ENCODE results near the gene EFNA4.

EFNA4 gene

GRCh38 chr1:155063550-155064110 is at the start of gene EFNA4:
Gene EFNA4, plus strand, starts transcription at chr1:155063740. Its CDS starts 84 bp downstream, at chr1:155063824.
- no peak for DNase-seq

GRCh38 chr1:155014709-155015508 is 48.6 kb upstream of the EFNA4 start:
- no peak for DNase-seq

- no peak for DNase-seq
Observed at GRCh38 chr1:155015527-155016230, 47.9 kb upstream of the EFNA4 start.

GRCh38 chr1:155016231-155016831 is 47.2 kb upstream of the EFNA4 start:
- DNase-seq, result no peak

GRCh38 chr1:155017041-155017945 is 46.2 kb upstream of the EFNA4 start:
- no peak for DNase-seq

- no peak for DNase-seq
Observed at GRCh38 chr1:155017946-155018316, 45.6 kb upstream of the EFNA4 start.

- DNase-seq, result no peak
Observed at GRCh38 chr1:155018617-155019348, 44.8 kb upstream of the EFNA4 start.

GRCh38 chr1:155019377-155020245 is 43.9 kb upstream of the EFNA4 start:
- no peak for DNase-seq

GRCh38 chr1:155022136-155022926 is 41.2 kb upstream of the EFNA4 start:
- no peak for DNase-seq

GRCh38 chr1:155022927-155023236 is 40.7 kb upstream of the EFNA4 start:
- peak; percentile 36 for DNase-seq

- DNase-seq, result no peak
Observed at GRCh38 chr1:155023627-155024026, 39.9 kb upstream of the EFNA4 start.

GRCh38 chr1:155024315-155024714 is 39.2 kb upstream of the EFNA4 start:
- DNase-seq, result no peak

GRCh38 chr1:155026154-155026553 is 37.4 kb upstream of the EFNA4 start:
- no peak for DNase-seq

GRCh38 chr1:155026588-155026987 is 37.0 kb upstream of the EFNA4 start:
- DNase-seq, result no peak

GRCh38 chr1:155029513-155030242 is 33.9 kb upstream of the EFNA4 start:
- DNase-seq, result no peak

- no peak for DNase-seq
Observed at GRCh38 chr1:155030243-155030795, 33.2 kb upstream of the EFNA4 start.

- no peak for DNase-seq
Observed at GRCh38 chr1:155030899-155031298, 32.6 kb upstream of the EFNA4 start.

GRCh38 chr1:155032886-155033285 is 30.7 kb upstream of the EFNA4 start:
- no peak for DNase-seq

GRCh38 chr1:155033524-155033923 is 30.0 kb upstream of the EFNA4 start, which contains the start of the genes DCST1 and DCST2:
Gene DCST1, plus strand, starts transcription at chr1:155033824. Its CDS starts 213 bp downstream, at chr1:155034037.
Gene DCST2, minus strand, starts transcription at chr1:155033781. Its CDS starts 80 bp downstream, at chr1:155033701.
- DNase-seq, result no peak
